HepG2 (cell line): ENCODE results near the gene ARHGEF4. TPM values are rescaled to one million over a fixed set of nuclear protein-coding genes. Genes with fewer than 3 reads are reported as not detected.

Source experiments
- ATAC-seq: fragments of 200-7000 bp; cut with Tn5 transposase; 3 replicates; pipeline ENCODE4 v1.9.1; 2020; ENCODE audit warnings: mild to moderate bottlenecking, moderate library complexity
- BruUV-seq: library from RNA; stranded (reverse); fragments of 400-500 nt; replicated peaks from 2 replicates; lab custom pipeline; 2021; lab: Mats Ljungman, UMichigan
- CTCF ChIA-PET: fragments of 300-600 bp; formaldehyde crosslinking; extraction: SDS; loops from one replicate; lab custom pipeline; 2021; ENCODE audit warnings: low total read pairs, inconsistent platforms, low intra/inter-chr PET ratio; lab: Yijun Ruan, JAX
- POLR2A ChIA-PET: fragments of 350-600 bp; sonication (Branson Sonifier 250); formaldehyde crosslinking; loops from one replicate; lab custom pipeline; 2020; ENCODE audit warnings: antibody characterized with exemption, inconsistent platforms; lab: Yijun Ruan, JAX
- DNase-seq: peaks from one replicate; pipeline ENCODE4 v3.0.0-alpha.2; 2015; ENCODE audit warnings: low spot score
- FAIRE-seq: peaks from 3 replicates; lab custom pipeline; 2011; peaks lifted over from hg19 to GRCh38; lab: Jason Lieb, UNC
- H2AFZ ChIP-seq: one replicate; pipeline ENCODE4 v1.6.1; 2011; ENCODE audit warnings: low read length, inconsistent platforms
- H3K27ac ChIP-seq: fragments of 300-600 bp; 3 replicates; pipeline ENCODE4 v1.8.0; 2011; ENCODE audit warnings: mixed run types, mild to moderate bottlenecking, mixed read lengths, low read length, inconsistent platforms; ENCODE audit not compliant: insufficient read depth; ENCODE audit errors: extremely low read length
- H3K27me3 ChIP-seq, 2 experiments: fragments of 200-600 bp in 1 of 2; 2 replicates in 1 of 2; 3 replicates in 1 of 2; pipeline versions ENCODE4 v1.6.0 to v1.8.0; 2011; ENCODE audit warnings: low read length in 2 of 2, mild to moderate bottlenecking in 2 of 2, moderate library complexity in 2 of 2, inconsistent platforms in 1 of 2; ENCODE audit not compliant: insufficient read depth in 2 of 2, control insufficient read depth in 1 of 2
- H3K36me3 ChIP-seq, 2 experiments: fragments of 200-600 bp in 1 of 2; replicated peaks in 1 of 2; 2 replicates in 1 of 2; 3 replicates in 1 of 2; pipeline versions ENCODE4 v1.5.1 to v1.8.0; 2011; ENCODE audit warnings: low read length in 2 of 2, inconsistent platforms in 1 of 2; ENCODE audit not compliant: insufficient read depth in 2 of 2, control insufficient read depth in 1 of 2
- H3K4me1 ChIP-seq: 2 replicates; pipeline ENCODE4 v1.5.1; 2012; ENCODE audit warnings: low read length, inconsistent platforms; ENCODE audit not compliant: insufficient read depth
- H3K4me2 ChIP-seq: 2 replicates; pipeline ENCODE4 v1.6.0; 2011; ENCODE audit warnings: low read depth, low read length, inconsistent platforms
- H3K4me3 ChIP-seq, 3 experiments: fragments of 200-600 bp in 1 of 3; sonication (generic), shearing (Covaris generic) in 1 of 3; replicated peaks in 1 of 3; 2 replicates each; pipeline ENCODE4 v1.5.1; 2011 to 2016; ENCODE audit warnings: low read length in 3 of 3, inconsistent platforms in 2 of 3, low read depth in 2 of 3, mild to moderate bottlenecking in 2 of 3, control low read depth in 1 of 3, mixed read lengths in 1 of 3; ENCODE audit not compliant: insufficient read depth in 1 of 3
- H3K79me2 ChIP-seq: one replicate; pipeline ENCODE4 v1.6.1; 2011; ENCODE audit warnings: low read length, inconsistent platforms; ENCODE audit not compliant: insufficient read depth
- H3K9ac ChIP-seq: 2 replicates; pipeline ENCODE4 v1.6.0; 2011; ENCODE audit warnings: mild to moderate bottlenecking, low read depth, low read length, inconsistent platforms; ENCODE audit not compliant: insufficient read depth
- H3K9me3 ChIP-seq: 2 replicates; pipeline ENCODE4 v1.5.1; 2012; ENCODE audit warnings: mild to moderate bottlenecking, low read length
- H4K20me1 ChIP-seq: 2 replicates; pipeline ENCODE4 v1.6.0; 2011; ENCODE audit warnings: inconsistent platforms, mild to moderate bottlenecking, low read length, moderate library complexity; ENCODE audit not compliant: insufficient read depth
- FOSL1 ChIP-seq: sonication (generic); formaldehyde crosslinking; IDR thresholded peaks from 2 replicates; pipeline ENCODE4 v1.9.0; 2021; ENCODE audit warnings: missing genetic modification reagents, borderline replicate concordance
- GFI1 ChIP-seq: sonication (generic); formaldehyde crosslinking; IDR thresholded peaks from 2 replicates; pipeline ENCODE4 v1.5.0; 2020; ENCODE audit warnings: missing genetic modification reagents, mild to moderate bottlenecking, borderline replicate concordance
- LRRFIP1 ChIP-seq: sonication (generic); formaldehyde crosslinking; conservative IDR thresholded peaks from 2 replicates; pipeline ENCODE4 v1.4.0; 2020; ENCODE audit warnings: missing genetic modification reagents
- MED8 ChIP-seq: sonication (generic); formaldehyde crosslinking; IDR thresholded peaks from 2 replicates; pipeline ENCODE4 v1.8.1; 2023; ENCODE audit warnings: mild to moderate bottlenecking, missing genetic modification reagents; ENCODE audit not compliant: insufficient replicate concordance
- NBN ChIP-seq: fragments of 450-650 bp; conservative IDR thresholded peaks from 2 replicates; pipeline ENCODE4 v1.6.1; 2017
- NFKBIZ ChIP-seq: IDR thresholded peaks from 2 replicates; pipeline ENCODE4 v1.6.1; 2018; ENCODE audit warnings: missing genetic modification reagents, missing compliant biosample characterization
- PAWR ChIP-seq: sonication (generic); formaldehyde crosslinking; IDR thresholded peaks from 2 replicates; pipeline ENCODE4 v1.4.0; 2020; ENCODE audit warnings: missing genetic modification reagents, mild to moderate bottlenecking, borderline replicate concordance
- POLR2A ChIP-seq, 2 experiments: IDR thresholded peaks; 2 replicates each; pipeline ENCODE4 v1.6.1; 2011; ENCODE audit warnings: low read depth in 2 of 2, low read length in 2 of 2, mild to moderate bottlenecking in 1 of 2, moderate library complexity in 1 of 2; ENCODE audit not compliant: insufficient read depth in 1 of 2
- SNAPC5 ChIP-seq: sonication (generic); formaldehyde crosslinking; IDR thresholded peaks from 2 replicates; pipeline ENCODE4 v1.8.1; 2023; ENCODE audit warnings: mild to moderate bottlenecking, missing genetic modification reagents, borderline replicate concordance
- SRY ChIP-seq: sonication (generic); formaldehyde crosslinking; IDR thresholded peaks from 2 replicates; pipeline ENCODE4 v1.8.0; 2022; ENCODE audit warnings: mild to moderate bottlenecking, missing genetic modification reagents
- TBX2 ChIP-seq: sonication (generic); formaldehyde crosslinking; IDR thresholded peaks from 2 replicates; pipeline ENCODE4 v1.5.0; 2020; ENCODE audit warnings: missing genetic modification reagents, mild to moderate bottlenecking, borderline replicate concordance
- ZNF33A ChIP-seq: sonication (generic); formaldehyde crosslinking; IDR thresholded peaks from 2 replicates; pipeline ENCODE4 v1.5.1; 2020; ENCODE audit warnings: missing genetic modification reagents, mild to moderate bottlenecking, moderate library complexity, borderline replicate concordance
- ZNF512 ChIP-seq: sonication (generic); formaldehyde crosslinking; IDR thresholded peaks from 2 replicates; pipeline ENCODE4 v1.4.0; 2020; ENCODE audit warnings: mild to moderate bottlenecking, missing genetic modification reagents
- whole genome bisulfite sequencing: methylation state at CpG from one replicate; pipeline ENCODE4 v1.1.6; 2017; ENCODE audit warnings: low lambda C conversion rate; 5-methylcytosine and 5-hydroxymethylcytosine counted together
- in situ Hi-C: cut with HindIII; loops from 2 replicates; pipeline ENCODE4 v1.10.0; 2017; ENCODE audit warnings: low pct_unique_long_range_greater_than_20kb; ENCODE audit not compliant: extremely low pct_ligation_motif_present
- intact Hi-C: fragments of 100-400 bp; cut with micrococcal nuclease; formaldehyde crosslinking; loops from one replicate; pipeline ENCODE4 v1.10.0; 2022; ENCODE audit not compliant: unreplicated experiment
- polyA plus RNA-seq, 8 experiments: library from polyadenylated mRNA; depleted of rRNA in 3 of 8; stranded (reverse) in 7 of 8; unstranded in 1 of 8; fragments of >200 nt; fragmentation: Illumina TruSeq in 4 of 8; extraction: Trizol in 4 of 8; gene quantifications; 2 replicates each; pipeline versions ENCODE4 v1.2.1 to v1.2.3, GENCODE V29; 2011 to 2016; ENCODE audit warnings: low read depth in 4 of 8, missing spikeins in 1 of 8, mixed read lengths in 1 of 8; ENCODE audit not compliant: insufficient read depth in 1 of 8
- total RNA-seq, 5 experiments: library from RNA; depleted of rRNA; stranded (reverse); fragments of >200 nt; fragmentation: Illumina TruSeq; extraction: Trizol; gene quantifications; 2 replicates each; pipeline ENCODE4 v1.2.3, GENCODE V29; 2016; ENCODE audit warnings: low read depth in 1 of 5

ARHGEF4 gene
- total and polyA plus RNA-seq, 2 of the 13 experiments (the other 11 are each of a cell fraction or from before 2014, with no cell fraction given): 0.11 to 0.13 TPM

GRCh38 chr2:130852521-130853115 is 15.9 kb downstream of the ARHGEF4 start:
- in situ Hi-C loops: no loop called here
- no peak for TF ChIP-seq GFI1 (CRISPR knock-in tag)
- H3K9ac ChIP-seq: no peak overlapping the region
- FAIRE-seq (no peak), DNase-seq (no peak), ATAC-seq (no peak)
- ChIA-PET POLR2A (no interaction called here), CTCF (no interaction called here)
- H2AFZ ChIP-seq: no peak overlapping the region
- H3K79me2 ChIP-seq: no peaks in the 10 kb centered on the region
- 46% methylated on average over 17 of the region's 18 CpGs for WGBS
- no TSS peak for BruUV-seq
- H4K20me1 ChIP-seq: no peaks in the 10 kb centered on the region
- peaks cover 4 to 38% of the 10 kb centered on the region in 2 experiments; a peak in 3 of 5 replicates for H3K27me3 ChIP-seq
- no peak overlapping the region for H3K4me2 ChIP-seq
- intact Hi-C loops: no loop called here
- H3K27ac ChIP-seq: no peak overlapping the region
- no peaks in the 10 kb centered on the region for H3K4me1 ChIP-seq
- H3K36me3 ChIP-seq: no peaks in the 10 kb centered on the region
- H3K4me3 ChIP-seq: no peak overlapping the region
- H3K9me3 ChIP-seq: no peaks in the 10 kb centered on the region

- H3K79me2 ChIP-seq: no peaks in the 10 kb centered on the region
- DNase-seq (no peak), FAIRE-seq (no peak), ATAC-seq (no peak; the same call in 1 of the 3 replicates)
- H3K4me2 ChIP-seq: no peak overlapping the region
- POLR2A ChIA-PET: interaction anchor here (0.6 kb wide), 1 partner anchor 154 kb away, joined by 4 read pairs; no protein-coding TSS in a partner anchor
- no peaks in the 10 kb centered on the region for H3K4me1 ChIP-seq
- CTCF ChIA-PET: no interaction called here
- no peaks in the 10 kb centered on the region for H3K9me3 ChIP-seq
- BruUV-seq: no TSS peak
- H3K27ac ChIP-seq: no peak overlapping the region
- in situ Hi-C loops: no loop called here
- no peak overlapping the region for H2AFZ ChIP-seq
- H3K9ac ChIP-seq: no peak overlapping the region
- H4K20me1 ChIP-seq: no peaks in the 10 kb centered on the region
- H3K4me3 ChIP-seq: no peak overlapping the region
- H3K36me3 ChIP-seq: no peaks in the 10 kb centered on the region
- intact Hi-C loops: no loop called here
- WGBS: 9% methylated on average over 8 of the region's 8 CpGs
- peaks cover 3 to 32% of the 10 kb centered on the region in 2 experiments; a peak in 3 of 5 replicates for H3K27me3 ChIP-seq
- TF ChIP-seq NBN: no peak
- no peak for TF ChIP-seq PAWR (CRISPR knock-in tag)
- TF ChIP-seq NFKBIZ (CRISPR knock-in tag): no peak
- no peak for TF ChIP-seq FOSL1 (CRISPR knock-in tag)
- TF ChIP-seq POLR2A (IDR thresholded peaks at IDR 0.05; ENCODE audit: insufficient read depth in 1 of 2, low read depth in 2 of 2, low read length in 2 of 2): no peak
- no peak for TF ChIP-seq ZNF512 (CRISPR knock-in tag)
- no peak for TF ChIP-seq LRRFIP1
- no peak for TF ChIP-seq MED8
- no peak for TF ChIP-seq TBX2 (CRISPR knock-in tag)
- TF ChIP-seq SNAPC5 (CRISPR knock-in tag): no peak
- no peak for TF ChIP-seq ZNF33A (CRISPR knock-in tag)
- TF ChIP-seq SRY: no peak
These were observed 16.7 kb downstream of the ARHGEF4 start for GRCh38 chr2:130853391-130853790.
